ENCODE results near the gene SETX.
A peak's percentile ranks its signal among the peaks of the same experiment; 100 is the strongest.
"Not testable (repeated sequence)": the region's sequence is repeated elsewhere in the genome, so short reads cannot be mapped to it uniquely, and the experiment has no call there.

SETX gene

GRCh38 chr9:132354637-132355355 is at the start of gene SETX:
Gene SETX (minus strand): TSS chr9:132354986. CDS start chr9:132349428, 5,558 bp downstream.
- H3K4me1 Mint-ChIP-seq, result peaks cover 42% of the 10 kb centered on the region
- H3K9me3 Mint-ChIP-seq, result no peaks in the 10 kb centered on the region
- H3K27ac Mint-ChIP-seq, result peak within 1 kb of the TSS; percentile 96
- CTCF ChIA-PET, result interaction anchor here (0.6 to 1.6 kb wide), 2 partner anchors 96 to 989 kb away, joined by 3 to 4 read pairs; no protein-coding TSS in a partner anchor
- H3K4me3 Mint-ChIP-seq, result peak within 1 kb of the TSS; percentile 93
- peaks cover 29% of the 10 kb centered on the region for H3K36me3 Mint-ChIP-seq
- peaks cover 7% of the 10 kb centered on the region for H3K27me3 Mint-ChIP-seq
- DNase-seq, result peak; percentile 96

- Mint-ChIP-seq H3K4me3 (peak overlapping the region; percentile 90), H3K27me3 (peaks cover 21% of the 10 kb centered on the region), H3K4me1 (peaks cover 49% of the 10 kb centered on the region), H3K9me3 (no peaks in the 10 kb centered on the region), H3K36me3 (peaks cover 43% of the 10 kb centered on the region), H3K27ac (peak overlapping the region; percentile 92)
- CTCF ChIA-PET, result no interaction called here
- DNase-seq, result peak; percentile 50
Measured at GRCh38 chr9:132404228-132404881, 49.6 kb upstream of the SETX start.

- H3K36me3 Mint-ChIP-seq, result peaks cover 58% of the 10 kb centered on the region
- peaks cover 2% of the 10 kb centered on the region for H3K27me3 Mint-ChIP-seq
- H3K27ac Mint-ChIP-seq, result no peak overlapping the region
- no peak for DNase-seq
- CTCF ChIA-PET, result no interaction called here
- H3K4me3 Mint-ChIP-seq, result no peak overlapping the region
- peaks cover 42% of the 10 kb centered on the region for H3K4me1 Mint-ChIP-seq
- no peaks in the 10 kb centered on the region for H3K9me3 Mint-ChIP-seq
Measured at GRCh38 chr9:132401824-132402223, 47.0 kb upstream of the SETX start.

- H3K27me3 Mint-ChIP-seq, result no peaks in the 10 kb centered on the region
- CTCF ChIA-PET, result interaction anchor here (1.1 kb wide), 1 partner anchor 12 kb away, joined by 7 read pairs; no protein-coding TSS in a partner anchor
- H3K27ac Mint-ChIP-seq, result no peak overlapping the region
- no peaks in the 10 kb centered on the region for H3K9me3 Mint-ChIP-seq
- H3K36me3 Mint-ChIP-seq, result peaks cover 59% of the 10 kb centered on the region
- H3K4me1 Mint-ChIP-seq, result no peaks in the 10 kb centered on the region
- H3K4me3 Mint-ChIP-seq, result no peak overlapping the region
- DNase-seq, result no peak
Measured at GRCh38 chr9:132395560-132395959, 40.8 kb upstream of the SETX start.

GRCh38 chr9:132391449-132391848 is 36.7 kb upstream of the SETX start:
- no peak for DNase-seq
- H3K27ac Mint-ChIP-seq, result peak overlapping the region; percentile 19
- CTCF ChIA-PET, result interaction anchor here (0.6 kb wide), 1 partner anchor 1394 kb away, joined by 3 read pairs; no protein-coding TSS in a partner anchor
- H3K4me3 Mint-ChIP-seq, result no peak overlapping the region
- no peaks in the 10 kb centered on the region for H3K27me3 Mint-ChIP-seq
- H3K9me3 Mint-ChIP-seq, result no peaks in the 10 kb centered on the region
- H3K36me3 Mint-ChIP-seq, result peaks cover 68% of the 10 kb centered on the region
- H3K4me1 Mint-ChIP-seq, result no peaks in the 10 kb centered on the region

- Mint-ChIP-seq H3K4me3 (no peak overlapping the region), H3K36me3 (peaks cover 67% of the 10 kb centered on the region), H3K4me1 (no peaks in the 10 kb centered on the region), H3K27me3 (no peaks in the 10 kb centered on the region), H3K27ac (no peak overlapping the region), H3K9me3 (no peaks in the 10 kb centered on the region)
- no peak for DNase-seq
- CTCF ChIA-PET, result no interaction called here
Measured at GRCh38 chr9:132390966-132391365, 36.2 kb upstream of the SETX start.

GRCh38 chr9:132387133-132387532 is 32.3 kb upstream of the SETX start:
- Mint-ChIP-seq H3K27ac (no peak overlapping the region), H3K36me3 (peaks cover 78% of the 10 kb centered on the region), H3K4me3 (no peak overlapping the region), H3K27me3 (no peaks in the 10 kb centered on the region), H3K9me3 (no peaks in the 10 kb centered on the region), H3K4me1 (peaks cover 23% of the 10 kb centered on the region)
- CTCF ChIA-PET, result no interaction called here
- no peak for DNase-seq

GRCh38 chr9:132384376-132384775 is 29.6 kb upstream of the SETX start:
- Mint-ChIP-seq H3K9me3 (no peaks in the 10 kb centered on the region), H3K27me3 (no peaks in the 10 kb centered on the region), H3K27ac (peak overlapping the region; percentile 14), H3K4me1 (peaks cover 31% of the 10 kb centered on the region), H3K36me3 (peaks cover 68% of the 10 kb centered on the region), H3K4me3 (no peak overlapping the region)
- CTCF ChIA-PET, result interaction anchor here (1.0 to 1.4 kb wide), 2 partner anchors 12 to 68 kb away, joined by 3 to 7 read pairs; no protein-coding TSS in a partner anchor
- no peak for DNase-seq

- Mint-ChIP-seq H3K27me3 (no peaks in the 10 kb centered on the region), H3K9me3 (no peaks in the 10 kb centered on the region), H3K27ac (no peak overlapping the region), H3K36me3 (peaks cover 62% of the 10 kb centered on the region), H3K4me3 (no peak overlapping the region), H3K4me1 (peaks cover 31% of the 10 kb centered on the region)
- DNase-seq, result no peak
- CTCF ChIA-PET, result interaction anchor here (1.4 kb wide), 1 partner anchor 12 kb away, joined by 7 read pairs; no protein-coding TSS in a partner anchor
Measured at GRCh38 chr9:132383462-132383883, 28.7 kb upstream of the SETX start.

GRCh38 chr9:132381966-132382541 is 27.3 kb upstream of the SETX start:
- CTCF ChIA-PET, result interaction anchor here (0.7 kb wide), 1 partner anchor 39 kb away, joined by 3 read pairs; no protein-coding TSS in a partner anchor
- no peak overlapping the region for H3K4me3 Mint-ChIP-seq
- peaks cover 31% of the 10 kb centered on the region for H3K4me1 Mint-ChIP-seq

GRCh38 chr9:132378416-132378815 is 23.6 kb upstream of the SETX start:
- Mint-ChIP-seq H3K4me1 (peaks cover 28% of the 10 kb centered on the region), H3K36me3 (peaks cover 27% of the 10 kb centered on the region)
- H3K9me3 Mint-ChIP-seq, H3K27me3 Mint-ChIP-seq, H3K4me3 Mint-ChIP-seq, CTCF ChIA-PET, DNase-seq, H3K27ac Mint-ChIP-seq: not testable (repeated sequence)

More at GRCh38 chr9:132381966-132382541, 27.3 kb upstream of the SETX start:
- peak overlapping the region; percentile 63 for H3K27ac Mint-ChIP-seq
- H3K27me3 Mint-ChIP-seq, result no peaks in the 10 kb centered on the region
- H3K36me3 Mint-ChIP-seq, result peaks cover 50% of the 10 kb centered on the region
- H3K9me3 Mint-ChIP-seq, result no peaks in the 10 kb centered on the region
- no peak for DNase-seq

GRCh38 chr9:132377769-132378168 is 23.0 kb upstream of the SETX start:
- H3K27me3 Mint-ChIP-seq, DNase-seq, CTCF ChIA-PET, H3K4me3 Mint-ChIP-seq, H3K27ac Mint-ChIP-seq, H3K9me3 Mint-ChIP-seq: not testable (repeated sequence)
- Mint-ChIP-seq H3K36me3 (peaks cover 26% of the 10 kb centered on the region), H3K4me1 (peaks cover 29% of the 10 kb centered on the region)

- no peaks in the 10 kb centered on the region for H3K27me3 Mint-ChIP-seq
- no peak overlapping the region for H3K4me3 Mint-ChIP-seq
- CTCF ChIA-PET, result no interaction called here
- H3K4me1 Mint-ChIP-seq, result peaks cover 28% of the 10 kb centered on the region
- peak overlapping the region; percentile 78 for H3K27ac Mint-ChIP-seq
- H3K36me3 Mint-ChIP-seq, result peaks cover 15% of the 10 kb centered on the region
- no peak for DNase-seq
- H3K9me3 Mint-ChIP-seq, result no peaks in the 10 kb centered on the region
Measured at GRCh38 chr9:132372177-132373095, 17.6 kb upstream of the SETX start.

Measured in activated naive CD4-positive, alpha-beta T cell treated with anti-CD3 and anti-CD28 coated beads, Interleukin-2, amount 10 ng/mL, durations not matched to agents 7 days and 5 days (primary cell).